MM.1S (cell line): ENCODE data around the gene KAZALD1.

Experiments used
- DNase-seq: peaks from one replicate; pipeline ENCODE4 v3.0.0-alpha.2; 2015
- H2AFZ ChIP-seq: fragments of 300-600 bp; sonication (generic); 2 replicates; pipeline ENCODE4 v1.6.0; 2016; ENCODE audit warnings: antibody characterized with exemption, low read length
- H3F3A ChIP-seq: fragments of 300-600 bp; sonication (generic); 2 replicates; pipeline ENCODE4 v1.6.1; 2016; ENCODE audit warnings: mild to moderate bottlenecking, antibody characterized with exemption, low read length, moderate library complexity, mixed read lengths; ENCODE audit not compliant: insufficient read depth
- H3K27ac ChIP-seq: fragments of 300-600 bp; sonication (generic); 2 replicates; pipeline ENCODE4 v1.5.1; 2016; ENCODE audit warnings: mild to moderate bottlenecking, low read length
- H3K27me3 ChIP-seq: fragments of 300-600 bp; sonication (generic); replicated peaks from 2 replicates; pipeline ENCODE4 v1.6.0; 2016; ENCODE audit warnings: low read length; ENCODE audit not compliant: insufficient read depth
- H3K36me3 ChIP-seq: fragments of 300-600 bp; sonication (generic); replicated peaks from 2 replicates; pipeline ENCODE4 v1.6.1; 2016; ENCODE audit warnings: mild to moderate bottlenecking, low read length, mixed read lengths; ENCODE audit not compliant: insufficient read depth
- H3K4me1 ChIP-seq: fragments of 300-600 bp; sonication (generic); 2 replicates; pipeline ENCODE4 v1.6.1; 2016; ENCODE audit warnings: low read length, mixed read lengths
- H3K4me2 ChIP-seq: fragments of 300-600 bp; sonication (generic); 2 replicates; pipeline ENCODE4 v1.6.0; 2016; ENCODE audit warnings: low read depth, low read length
- H3K4me3 ChIP-seq: fragments of 300-600 bp; sonication (generic); 2 replicates; pipeline ENCODE4 v1.5.1; 2016; ENCODE audit warnings: low read length, mixed read lengths
- H3K79me2 ChIP-seq: fragments of 300-600 bp; sonication (generic); 2 replicates; pipeline ENCODE4 v1.6.1; 2016; ENCODE audit warnings: mixed run types, low read length, mixed read lengths
- H3K9ac ChIP-seq: fragments of 300-600 bp; sonication (generic); 2 replicates; pipeline ENCODE4 v1.6.1; 2016; ENCODE audit warnings: low read length, mixed read lengths
- H3K9me2 ChIP-seq: fragments of 300-600 bp; sonication (generic); replicated peaks from 2 replicates; pipeline ENCODE4 v1.6.1; 2016; ENCODE audit warnings: mild to moderate bottlenecking, low read length, mixed read lengths; ENCODE audit not compliant: insufficient read depth
- H3K9me3 ChIP-seq: fragments of 300-600 bp; sonication (generic); replicated peaks from 2 replicates; pipeline ENCODE4 v1.6.1; 2016; ENCODE audit warnings: mild to moderate bottlenecking, low read length, mixed read lengths; ENCODE audit not compliant: insufficient read depth
- H4K20me1 ChIP-seq: fragments of 300-600 bp; sonication (generic); 2 replicates; pipeline ENCODE4 v1.6.1; 2016; ENCODE audit warnings: mild to moderate bottlenecking, low read length, moderate library complexity, mixed read lengths; ENCODE audit not compliant: insufficient read depth
- CTCF ChIP-seq: fragments of 300-600 bp; sonication (generic); IDR thresholded peaks from 2 replicates; pipeline ENCODE4 v1.5.1; 2016; ENCODE audit warnings: antibody characterized with exemption, low read length, mixed read lengths
- EZH2 ChIP-seq: fragments of 300-600 bp; sonication (generic); optimal IDR thresholded peaks from 2 replicates; pipeline ENCODE3; 2017; ENCODE audit warnings: low read depth, mild to moderate bottlenecking, antibody characterized with exemption, low read length, mixed read lengths
- EZH2phosphoT487 ChIP-seq: fragments of 300-600 bp; sonication (generic); IDR thresholded peaks from 2 replicates; pipeline ENCODE4 v1.6.1; 2018; ENCODE audit warnings: antibody characterized with exemption, low read length

The KAZALD1 gene

DNA sequence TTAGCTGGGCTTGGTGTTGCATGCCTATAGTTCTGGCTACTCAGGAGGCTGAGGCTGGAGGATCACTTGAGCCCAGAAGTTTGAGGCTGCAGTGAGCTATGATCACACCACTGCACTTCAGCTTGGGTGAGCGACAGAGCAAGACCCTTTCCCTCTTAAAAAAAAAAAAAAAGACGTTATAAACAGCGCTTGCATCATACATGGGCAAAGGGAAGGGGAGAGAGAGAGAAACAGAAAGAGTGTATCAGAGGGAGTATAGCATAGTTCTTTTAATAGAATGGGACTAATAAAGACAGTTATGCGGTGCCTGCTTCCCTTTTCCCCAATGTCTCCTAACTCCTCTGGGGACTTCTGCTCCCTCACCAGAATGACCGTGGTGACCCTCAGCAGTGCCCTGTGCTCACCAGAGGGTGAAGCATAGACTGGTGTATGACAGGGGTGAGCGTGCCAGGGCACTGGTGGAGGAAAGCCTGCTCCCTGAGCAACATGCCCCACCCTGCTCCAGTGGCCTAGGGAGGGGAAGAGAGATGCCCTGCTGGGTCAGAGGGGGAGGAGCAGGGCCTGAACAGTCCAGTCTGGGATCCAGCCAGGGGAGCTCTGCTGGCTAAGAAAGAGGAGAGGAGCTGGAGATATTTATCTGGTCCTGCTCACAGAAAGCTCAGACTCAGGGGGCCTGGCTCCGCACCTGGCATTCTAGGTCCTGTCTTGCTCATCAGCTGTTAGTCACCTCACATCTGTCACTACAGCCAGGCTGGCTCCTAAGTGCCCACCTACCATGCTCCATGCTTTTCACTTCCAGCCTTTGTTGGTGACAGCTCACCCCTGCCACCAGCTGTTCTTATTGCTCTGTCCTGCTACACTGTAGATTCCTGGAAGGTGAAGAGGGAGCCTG, 33.1 kb upstream of the KAZALD1 start:
- no peaks in the 10 kb centered on the region for H3K9me2 ChIP-seq
- peaks cover 59% of the 10 kb centered on the region for H3K27me3 ChIP-seq
- H3F3A ChIP-seq = no peaks in the 10 kb centered on the region
- no peak overlapping the region for H3K27ac ChIP-seq
- no peak overlapping the region for H2AFZ ChIP-seq
- DNase-seq = no peak
- H4K20me1 ChIP-seq = no peaks in the 10 kb centered on the region
- H3K9me3 ChIP-seq = no peaks in the 10 kb centered on the region
- H3K79me2 ChIP-seq = no peaks in the 10 kb centered on the region
- H3K36me3 ChIP-seq = no peaks in the 10 kb centered on the region
- H3K9ac ChIP-seq = no peak overlapping the region
- peaks cover 7% of the 10 kb centered on the region; the same call in 1 of the 2 replicates for H3K4me1 ChIP-seq
- TF ChIP-seq EZH2 = no peak
- no peak for TF ChIP-seq EZH2phosphoT487
- no peak overlapping the region for H3K4me3 ChIP-seq
- H3K4me2 ChIP-seq = no peak overlapping the region

DNA sequence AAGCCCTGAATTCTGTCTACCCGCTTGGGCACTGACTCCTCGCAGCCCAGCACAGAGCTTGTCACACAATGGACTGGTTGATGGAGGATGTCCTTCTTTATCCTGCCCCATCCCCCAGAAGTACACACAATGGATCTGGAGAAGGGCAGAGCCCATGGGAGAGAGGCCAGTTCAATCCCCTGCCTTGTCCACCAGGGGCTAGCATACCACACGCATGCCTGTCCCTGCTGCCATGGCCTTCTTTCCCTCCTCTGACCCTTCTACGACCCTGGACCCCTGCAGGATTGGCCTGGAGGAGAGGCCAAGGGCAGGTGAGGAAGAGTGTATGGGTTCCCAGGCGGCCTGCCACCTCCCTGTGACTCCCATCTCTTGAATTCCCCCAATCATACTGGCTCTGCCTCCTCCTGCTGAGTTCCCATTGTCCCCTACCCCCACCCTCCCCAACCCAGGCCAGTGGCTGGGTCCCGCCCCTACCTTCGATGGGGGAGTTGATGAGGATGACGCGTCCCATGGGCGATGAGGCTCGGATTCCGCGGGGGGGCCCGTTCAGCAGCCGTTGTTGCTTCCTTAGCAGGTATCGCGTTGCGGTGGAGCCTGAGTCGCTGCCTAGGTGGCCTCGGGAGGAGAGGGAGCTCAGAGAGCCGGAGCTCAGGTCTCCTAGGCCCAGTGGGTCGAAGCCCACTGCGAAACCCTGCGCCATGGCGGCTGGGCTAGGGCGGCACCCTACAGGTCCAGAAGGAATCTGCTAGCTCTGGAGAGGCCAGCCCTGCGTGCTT, 32.1 kb upstream of the KAZALD1 start:
- no peaks in the 10 kb centered on the region for H4K20me1 ChIP-seq
- no peak overlapping the region for H3K4me2 ChIP-seq
- H3K4me1 ChIP-seq = peaks cover 7% of the 10 kb centered on the region; the same call in 1 of the 2 replicates
- no peak for DNase-seq
- no peaks in the 10 kb centered on the region for H3K9me2 ChIP-seq
- no peak overlapping the region for H3K27ac ChIP-seq
- no peaks in the 10 kb centered on the region for H3K36me3 ChIP-seq
- no peak overlapping the region for H3K9ac ChIP-seq
- no peak overlapping the region for H3K4me3 ChIP-seq
- no peaks in the 10 kb centered on the region for H3K79me2 ChIP-seq
- TF ChIP-seq CTCF (no peak), EZH2phosphoT487 (no peak), EZH2 (no peak)
- peaks cover 63% of the 10 kb centered on the region for H3K27me3 ChIP-seq
- H2AFZ ChIP-seq = no peak overlapping the region
- H3F3A ChIP-seq = no peaks in the 10 kb centered on the region
- no peaks in the 10 kb centered on the region for H3K9me3 ChIP-seq

DNA sequence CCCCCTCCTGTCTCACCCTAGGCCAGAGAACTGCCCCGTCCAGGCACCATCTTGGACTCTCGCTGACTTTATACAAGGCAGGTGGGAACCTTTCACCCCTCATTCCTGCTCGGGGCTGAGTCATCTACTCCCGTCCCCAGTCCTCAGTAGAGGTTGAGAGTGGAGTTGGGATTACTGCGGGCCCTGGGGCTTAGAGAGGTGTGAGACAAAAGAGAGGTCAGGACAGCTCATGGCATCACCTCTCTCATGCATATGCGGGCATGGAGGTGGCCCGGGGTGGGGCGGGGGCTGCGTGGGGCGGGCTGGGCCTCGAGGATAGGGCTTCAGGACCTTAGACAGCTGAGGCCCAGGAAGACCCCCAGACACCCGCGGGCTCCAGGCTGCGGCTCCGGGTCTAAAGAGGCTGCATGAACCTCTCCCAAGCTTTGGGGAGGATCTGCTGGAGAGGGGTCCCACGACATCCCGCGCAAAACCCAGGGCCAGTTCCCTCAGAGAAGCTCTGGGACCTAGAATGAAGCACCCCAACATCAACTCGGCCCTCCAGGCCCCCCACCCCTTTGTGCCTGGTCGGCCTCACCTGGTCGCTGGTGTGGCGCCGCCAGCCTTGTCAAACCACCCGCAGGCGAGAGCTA, 31.2 kb upstream of the KAZALD1 start:
- peak overlapping the region; percentile 100 for H3K4me2 ChIP-seq
- H3K4me3 ChIP-seq = peak overlapping the region; percentile 75
- H3K36me3 ChIP-seq = no peaks in the 10 kb centered on the region
- H3K9ac ChIP-seq = no peak overlapping the region
- peaks cover 72% of the 10 kb centered on the region for H3K27me3 ChIP-seq
- H3K9me3 ChIP-seq = no peaks in the 10 kb centered on the region
- H2AFZ ChIP-seq = peak overlapping the region; percentile 99
- no peak overlapping the region for H3K27ac ChIP-seq
- DNase-seq = no peak
- H3K9me2 ChIP-seq = no peaks in the 10 kb centered on the region
- TF ChIP-seq EZH2 (no peak), EZH2phosphoT487 (no peak), CTCF (no peak)
- peaks cover 7% of the 10 kb centered on the region; the same call in 1 of the 2 replicates for H3K4me1 ChIP-seq
- H3F3A ChIP-seq = no peaks in the 10 kb centered on the region
- no peaks in the 10 kb centered on the region for H3K79me2 ChIP-seq
- no peaks in the 10 kb centered on the region for H4K20me1 ChIP-seq
